Right ventricle myocardium inferior (tissue), 1 donor: ENCODE measurements around the gene TSTD1. TPM values are rescaled to one million over a fixed set of nuclear protein-coding genes. Genes with fewer than 3 reads are reported as not detected.
"Not testable (repeated sequence)": the region's sequence is repeated elsewhere in the genome, so short reads cannot be mapped to it uniquely, and the experiment has no call there.

Experiments
- ATAC-seq: fragments of 200-7000 bp; cut with Tn5 transposase; one replicate; pipeline ENCODE4 v1.9.1; 2020; ENCODE audit warnings: mild to moderate bottlenecking, moderate library complexity
- DNase-seq: peaks from one replicate; pipeline ENCODE4 v3.0.0; 2021; ENCODE audit errors: missing footprints
- intact Hi-C: fragments of 100-400 bp; cut with DNase I; formaldehyde crosslinking; loops from one replicate; pipeline ENCODE4 v1.11.0; 2022
- total RNA-seq: library from RNA; stranded (reverse); fragmentation: NEBNext Ultra II Directional; extraction: Animal tissue kit (Norgen Biotek cat#: 25700); gene quantifications from one replicate; pipeline ENCODE4 v1.2.1, GENCODE V29; 2021
- donor health status: DM: no; HTN: yes; CAD: no; lungs with severe emphysema.

The TSTD1 gene
- total RNA-seq, 1 donor from 2014 or later = 10.5 TPM

DNA sequence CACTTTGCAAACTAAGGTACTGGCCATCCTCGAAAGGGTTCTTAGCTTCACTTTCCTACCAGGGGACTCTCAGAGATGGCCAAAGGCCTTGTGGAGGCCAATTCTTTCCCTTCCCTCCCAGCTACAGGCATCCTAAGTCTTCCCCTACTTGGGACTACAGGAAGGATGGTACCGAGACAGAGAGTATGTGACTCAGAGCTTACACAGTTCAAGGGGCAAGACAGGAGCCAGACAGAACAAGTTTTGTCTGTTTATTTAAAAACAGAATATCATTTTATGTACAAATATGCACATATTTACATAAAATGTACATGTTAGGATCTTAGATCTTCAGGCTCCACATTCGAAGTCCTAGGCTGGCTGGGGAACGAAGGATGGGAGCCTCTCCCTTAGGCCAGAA lies 32.0 kb upstream of the TSTD1 start:
- ATAC-seq (no peak), DNase-seq (no peak)
- intact Hi-C loops = no loop called here

DNA sequence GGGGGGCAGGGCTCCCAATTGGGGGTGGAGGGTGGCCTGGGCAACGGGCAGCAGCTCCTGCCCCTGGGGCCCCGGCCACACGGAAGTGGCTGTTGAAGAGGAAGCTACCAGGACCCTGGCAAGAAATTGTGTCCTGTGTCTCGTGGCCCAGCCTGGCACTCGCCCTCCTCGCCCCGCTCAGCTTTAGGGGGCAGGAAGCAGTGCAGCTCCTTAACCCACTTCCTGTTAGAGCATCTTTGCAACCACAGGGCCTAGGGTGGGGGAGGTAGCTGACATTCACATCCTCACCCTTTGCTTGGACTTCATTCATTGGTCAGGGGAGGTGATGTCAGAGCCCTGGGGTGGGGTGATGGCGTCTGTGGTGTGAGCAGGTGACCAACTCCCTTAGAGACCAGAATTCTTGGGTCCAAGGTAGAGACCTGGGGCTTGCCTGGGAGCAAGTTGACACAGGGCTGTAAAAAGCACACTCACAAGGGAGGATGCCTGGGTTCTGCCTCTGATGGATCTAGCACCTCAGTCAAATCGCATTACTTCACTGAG lies 31.0 kb upstream of the TSTD1 start, which contains the start of gene ARHGAP30:
ARHGAP30 (minus strand) TSS at position 161 of the 540 bp plus-strand sequence. CDS start 267 bp downstream, outside the sequence.
- intact Hi-C loops = no loop called here
- ATAC-seq = peak; percentile 56
- DNase-seq = peak; percentile 92

DNA sequence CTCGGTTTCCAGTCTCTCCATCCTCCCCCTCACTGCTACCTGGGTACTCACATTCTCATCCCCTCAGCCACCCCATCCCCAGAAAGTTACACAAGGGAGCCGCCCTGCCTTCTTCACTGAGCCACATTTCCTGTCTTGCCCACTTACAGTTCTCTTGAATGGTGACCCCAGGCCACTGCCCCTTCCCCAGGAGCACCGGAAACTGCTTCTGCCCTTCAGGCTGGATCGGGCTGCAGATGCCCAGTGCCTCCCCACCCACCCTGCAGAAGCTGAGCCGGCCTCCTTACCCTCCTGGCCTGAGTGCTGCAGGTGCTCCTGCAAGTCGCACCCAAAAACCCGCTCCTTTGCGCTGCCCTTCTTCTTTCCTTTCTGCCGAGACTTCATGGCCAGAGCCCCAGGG lies 30.5 kb upstream of the TSTD1 start:
- intact Hi-C loops = no loop called here
- no peak for DNase-seq
- ATAC-seq = no peak

DNA sequence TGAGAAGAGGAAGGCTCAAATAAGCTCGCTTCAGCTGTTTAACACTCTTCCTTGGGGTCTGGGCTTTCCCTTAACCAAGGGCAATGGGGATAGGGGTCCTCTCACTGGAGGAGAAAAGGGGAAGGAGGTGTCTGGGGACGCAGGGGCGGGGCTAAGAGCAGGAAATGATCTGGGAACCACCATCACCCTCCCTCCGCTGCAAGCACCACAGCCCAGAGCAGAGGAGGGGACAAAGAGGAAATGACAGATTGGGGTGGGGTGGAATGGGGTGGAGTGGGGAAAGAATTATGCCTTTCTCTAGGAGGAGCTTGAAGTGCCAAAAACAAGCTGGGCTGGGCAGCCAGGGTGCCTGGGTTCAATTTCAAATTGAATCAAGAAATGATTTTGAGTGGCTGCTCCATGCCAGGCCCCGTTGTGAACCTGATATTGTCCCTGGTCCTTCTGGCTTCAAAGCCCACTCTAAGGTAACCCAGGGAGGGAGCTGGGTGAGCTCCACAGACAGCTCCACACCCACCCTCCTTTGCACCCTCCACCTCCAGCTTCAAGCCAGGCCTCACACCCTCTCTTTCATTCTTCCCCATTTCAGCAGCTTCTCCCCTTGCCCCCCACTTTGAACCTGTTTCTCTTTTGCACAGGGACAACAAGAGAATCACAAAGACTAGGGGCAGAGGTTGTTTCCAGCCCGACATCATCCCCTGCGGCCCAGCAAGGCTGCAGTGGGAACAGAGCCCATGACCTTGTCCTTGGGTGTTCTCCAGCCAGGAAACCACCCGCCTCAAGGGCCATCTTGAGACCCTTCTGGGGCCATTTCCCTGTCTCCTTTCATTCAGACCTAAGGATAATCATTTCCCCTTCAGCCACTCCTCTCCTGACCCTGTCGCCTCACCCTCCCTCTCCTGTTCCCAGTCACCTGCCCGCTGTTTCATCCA lies 29.8 kb upstream of the TSTD1 start:
- intact Hi-C loops = no loop called here
- ATAC-seq (peak; percentile 73), DNase-seq (peak; percentile 87)

DNA sequence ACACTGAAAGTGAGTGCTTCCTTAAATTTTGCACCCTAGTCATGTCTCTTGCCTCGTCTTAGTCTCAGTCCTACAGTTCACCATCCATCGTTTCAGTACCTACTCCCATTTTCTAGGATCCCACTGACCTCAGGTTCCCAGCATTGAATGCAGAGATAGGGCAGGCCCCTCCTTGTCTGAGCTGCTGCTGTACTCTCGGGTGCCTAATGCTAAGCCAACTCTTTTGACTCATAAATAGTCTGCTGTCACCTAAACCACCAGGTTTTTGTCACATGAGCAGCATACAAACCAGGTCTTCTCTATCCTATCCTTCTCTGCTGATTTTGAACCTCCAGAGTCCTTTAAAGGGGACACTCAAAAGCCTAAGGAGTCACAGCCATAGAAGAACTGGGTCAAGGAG lies 27.9 kb upstream of the TSTD1 start:
- no peak for ATAC-seq
- intact Hi-C loops = no loop called here
- no peak for DNase-seq

DNA sequence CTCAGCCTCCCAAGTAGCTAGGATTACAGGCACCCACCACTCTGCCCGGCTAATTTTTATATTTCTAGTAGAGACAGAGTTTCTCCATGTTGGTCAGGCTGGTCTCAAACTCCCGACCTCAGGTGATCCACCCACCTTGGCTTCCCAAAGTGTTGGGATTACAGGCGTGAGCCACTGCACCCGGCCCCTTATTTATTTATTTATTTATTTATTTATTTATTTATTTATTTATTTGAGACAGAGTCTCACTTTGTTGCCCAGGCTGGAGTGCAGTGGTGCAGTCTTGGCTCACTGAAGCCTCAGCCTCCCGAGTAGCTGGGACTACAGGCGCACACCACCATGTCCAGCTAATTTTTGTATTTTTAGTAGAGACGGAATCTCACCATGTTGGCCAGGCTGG lies 26.9 kb upstream of the TSTD1 start:
- ATAC-seq, intact Hi-C loops, DNase-seq: not testable (repeated sequence)

DNA sequence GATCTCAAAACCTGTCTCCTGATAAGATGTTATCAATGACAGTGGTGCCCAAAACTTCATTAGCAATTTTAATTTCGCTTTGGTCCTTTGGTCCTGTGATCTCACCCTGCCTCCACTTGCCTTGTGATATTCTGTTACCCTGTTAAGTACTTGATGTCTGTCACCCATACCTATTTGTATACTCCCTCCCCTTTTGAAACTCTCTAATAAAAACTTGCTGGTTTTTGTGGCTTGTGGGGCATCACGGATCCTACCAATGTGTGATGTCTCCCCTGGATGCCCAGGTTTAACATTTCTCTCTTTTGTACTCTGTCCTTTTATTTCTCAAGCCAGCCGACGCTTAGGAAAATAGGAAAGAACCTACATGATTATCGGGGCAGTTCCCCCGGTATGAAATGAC lies 25.2 kb upstream of the TSTD1 start:
- intact Hi-C loops, DNase-seq, ATAC-seq: not testable (repeated sequence)

DNA sequence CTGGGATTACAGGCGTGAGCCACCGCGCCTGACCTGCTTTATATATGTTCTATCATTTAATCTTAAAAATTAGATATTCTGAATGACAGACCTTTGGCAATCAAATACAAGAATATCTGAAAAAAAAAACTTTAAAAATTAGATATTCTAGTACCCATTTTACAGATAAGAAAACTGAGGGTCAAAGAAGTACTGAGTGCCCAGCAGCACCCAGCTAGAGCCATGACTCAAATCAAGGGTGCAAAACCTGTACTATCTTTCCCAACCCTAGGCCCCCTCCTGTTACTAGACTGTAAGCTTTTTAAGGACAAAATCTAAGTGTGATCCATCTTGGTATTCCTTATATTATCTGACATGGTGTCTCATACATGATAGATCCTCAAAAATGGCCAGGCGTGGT lies 22.7 kb upstream of the TSTD1 start:
- intact Hi-C loops = no loop called here
- ATAC-seq = no peak
- no peak for DNase-seq

DNA sequence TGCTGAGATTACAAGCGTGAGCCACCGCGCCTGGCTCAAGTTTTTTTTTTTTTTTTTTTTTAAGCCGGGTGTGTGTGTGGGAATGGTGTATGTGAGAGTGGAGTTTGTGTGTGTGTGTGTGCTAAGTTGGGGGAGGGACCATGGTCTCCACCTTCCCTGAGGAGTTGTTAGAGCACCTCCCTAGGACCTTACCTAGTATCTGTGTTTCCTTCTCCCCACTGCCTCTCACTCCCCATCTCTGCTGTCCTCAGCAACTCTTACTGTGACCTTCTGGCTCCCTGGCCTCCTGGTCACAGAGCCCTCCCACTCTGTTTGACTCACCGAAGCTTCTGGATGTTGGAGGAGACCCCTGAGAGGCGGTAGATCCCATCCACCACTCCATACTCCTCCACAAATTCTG lies 20.5 kb upstream of the TSTD1 start:
- ATAC-seq (no peak), DNase-seq (no peak)
- intact Hi-C loops = no loop called here

DNA sequence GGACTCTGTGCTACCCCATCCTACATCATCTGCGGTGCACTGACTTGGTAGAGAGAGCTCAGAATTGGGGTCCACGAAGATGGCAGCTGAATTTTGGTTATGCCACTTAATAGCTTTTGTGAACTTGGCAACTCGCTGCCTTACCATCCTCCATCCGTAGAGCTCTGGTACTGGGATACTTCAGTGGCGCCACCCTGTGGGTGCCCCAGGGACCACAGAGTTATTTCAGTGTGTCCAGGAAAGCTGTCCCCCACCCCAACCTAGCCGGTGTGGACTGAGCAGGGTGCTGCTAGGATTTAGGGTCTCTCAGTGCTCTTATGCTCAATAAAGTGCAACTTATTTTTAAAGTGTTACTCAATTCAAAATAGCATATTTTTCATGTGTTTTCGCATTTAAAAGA lies 16.0 kb upstream of the TSTD1 start:
- intact Hi-C loops = no loop called here

DNA sequence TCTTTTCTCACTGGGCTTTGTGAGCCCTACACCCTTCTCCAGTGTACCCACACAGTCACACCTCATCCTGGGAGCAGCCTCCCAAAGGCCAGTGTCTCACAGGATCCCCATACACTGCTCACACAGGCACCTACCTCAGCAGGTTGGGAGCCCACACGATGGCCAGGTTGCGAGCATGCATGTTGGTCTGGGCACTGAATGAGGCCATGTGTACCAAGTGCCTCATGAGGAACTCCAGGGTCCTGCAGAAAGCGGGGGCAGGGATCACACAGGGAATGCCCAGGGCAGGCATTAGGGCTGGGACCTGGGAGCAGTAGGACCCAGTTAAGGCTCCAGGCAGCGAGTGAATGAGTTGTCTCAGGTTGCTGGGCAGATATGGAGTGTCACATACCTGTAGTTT lies 15.5 kb upstream of the TSTD1 start:
- no peak for DNase-seq
- intact Hi-C loops = no loop called here
- ATAC-seq = no peak

More for the DNA sequence above, 16.0 kb upstream of the TSTD1 start:
- ATAC-seq (no peak), DNase-seq (no peak)

DNA sequence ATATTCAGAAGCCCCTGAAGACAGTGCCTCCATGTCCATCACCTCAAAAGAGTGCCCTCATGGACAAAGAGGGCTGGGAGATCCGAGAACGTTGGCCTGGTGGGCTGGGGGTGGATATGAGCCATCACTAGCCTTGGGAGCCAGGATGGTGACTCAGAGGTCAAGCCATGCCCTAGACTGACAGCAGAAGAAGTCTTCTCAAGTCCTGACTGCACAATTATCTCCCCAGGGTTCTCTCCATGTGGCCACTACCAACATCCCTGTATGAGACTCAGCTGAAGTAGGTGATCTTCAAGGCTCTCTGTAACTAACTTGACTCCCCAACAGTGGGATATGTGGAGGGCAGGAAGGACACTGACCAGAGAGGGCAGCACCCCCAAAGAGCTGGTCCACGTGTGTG lies 14.1 kb upstream of the TSTD1 start:
- intact Hi-C loops = no loop called here
- DNase-seq (no peak), ATAC-seq (no peak)

DNA sequence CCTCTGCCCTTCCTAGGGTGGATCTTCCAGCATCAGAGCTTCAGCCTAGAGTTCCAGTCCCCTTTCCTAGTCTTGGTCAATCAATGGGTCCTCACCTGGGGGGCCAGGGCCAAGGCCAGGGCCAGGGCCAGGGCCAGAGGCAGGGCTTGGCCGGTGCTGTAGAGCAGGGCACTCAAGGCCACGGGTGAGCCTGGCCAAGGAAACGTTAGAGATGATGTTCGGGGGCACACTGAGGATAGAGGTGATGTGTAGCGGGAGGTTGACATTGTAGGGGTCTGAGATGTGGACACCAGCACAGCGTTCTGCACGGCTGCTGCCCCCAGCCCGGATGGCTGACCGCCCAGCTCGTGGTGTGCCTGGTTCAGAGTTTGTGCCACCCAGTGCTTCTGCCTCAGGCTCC lies 12.5 kb upstream of the TSTD1 start:
- no peak for ATAC-seq
- intact Hi-C loops = no loop called here
- DNase-seq = no peak

DNA sequence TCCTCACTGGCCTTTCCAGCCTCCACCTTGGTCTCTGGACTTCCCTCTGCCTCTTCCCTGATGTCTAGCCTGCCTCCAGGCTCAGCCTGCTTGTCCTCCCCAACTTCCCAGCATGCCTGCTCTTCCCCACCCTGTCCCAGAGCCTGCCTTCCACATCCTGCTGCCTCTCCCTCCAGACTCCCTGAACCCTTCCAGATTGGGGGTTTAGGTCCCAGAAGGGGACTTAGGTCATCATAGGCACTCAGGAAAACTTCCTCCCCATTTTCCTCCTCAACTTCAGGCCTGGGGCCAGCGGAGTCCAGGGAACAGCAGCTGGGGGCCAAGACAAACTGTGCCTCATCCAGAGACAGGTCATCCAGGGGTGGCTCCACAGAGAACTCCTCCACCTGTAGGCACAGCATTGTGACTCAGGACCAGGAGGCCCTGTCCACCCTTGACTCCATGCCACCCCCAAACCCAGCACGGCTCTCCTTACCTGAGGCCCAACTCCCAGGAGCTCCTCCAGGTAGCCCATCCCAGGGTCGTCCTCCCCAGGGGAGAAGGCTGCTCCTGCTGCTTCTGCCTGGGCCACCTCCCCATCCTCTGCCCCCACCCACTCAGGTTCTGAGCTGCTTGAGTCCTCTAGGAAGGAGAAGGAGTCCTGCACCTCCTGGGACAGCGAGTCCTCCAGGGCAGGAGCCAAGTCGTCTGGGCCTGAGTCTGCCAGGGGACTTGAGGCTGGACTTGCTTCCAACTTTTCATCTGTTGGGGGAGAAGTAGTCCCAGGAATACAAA lies 10.4 kb upstream of the TSTD1 start:
- ATAC-seq (no peak), DNase-seq (no peak)
- intact Hi-C loops = loop anchor here (5.0 kb wide), 1 partner anchor 83 kb away; the partner anchor contains the start of gene DEDD

DNA sequence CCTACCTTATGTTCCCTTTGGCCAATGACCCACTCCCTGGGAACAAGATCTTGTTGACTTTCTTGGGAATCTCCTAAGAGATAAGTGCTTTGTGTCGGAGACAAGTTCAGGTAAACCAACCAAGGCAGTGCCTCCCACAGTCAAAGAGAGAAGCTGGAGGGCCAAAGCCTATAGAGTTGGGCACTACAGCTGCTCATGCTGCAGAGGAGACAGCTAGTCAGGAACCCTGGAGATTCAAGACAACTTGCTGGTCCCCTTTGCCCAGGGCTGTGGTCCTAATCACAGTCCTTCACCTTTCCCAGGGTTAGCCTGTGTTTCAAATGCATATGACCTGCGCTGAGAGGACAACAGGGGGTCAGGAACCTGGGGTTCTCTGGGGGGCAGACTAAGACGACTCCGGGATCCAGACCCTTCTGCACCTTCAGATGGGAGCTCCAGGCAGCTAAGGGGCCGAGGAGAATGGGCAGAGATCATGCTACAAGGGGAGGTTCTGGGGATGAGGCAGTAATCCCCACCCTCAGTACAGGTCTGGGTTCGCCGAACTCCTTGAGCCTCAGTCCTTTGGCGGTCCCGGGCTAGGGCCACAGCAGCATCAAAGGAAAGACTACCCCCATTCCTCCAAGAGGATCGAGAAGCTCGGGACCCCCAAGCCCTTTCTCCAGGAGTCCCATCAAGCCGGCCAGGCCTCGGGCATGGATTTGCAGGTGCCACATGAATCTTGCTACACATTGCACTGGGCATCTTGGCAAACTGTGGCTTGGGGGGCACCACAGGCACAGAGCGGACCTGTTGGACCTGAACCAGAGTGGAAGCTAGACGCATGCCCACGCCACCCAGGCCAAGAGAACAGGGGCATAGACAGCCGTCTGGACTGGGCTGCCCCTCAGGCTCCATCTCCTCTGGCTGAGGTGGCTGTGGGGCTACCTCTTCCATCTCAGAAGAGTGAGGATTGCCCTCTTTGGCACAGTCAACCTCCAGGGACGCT lies 9.0 kb upstream of the TSTD1 start:
- intact Hi-C loops = loop anchor here (5.0 kb wide), 1 partner anchor 85 kb away; the partner anchor contains the start of gene DEDD
- DNase-seq = no peak

DNA sequence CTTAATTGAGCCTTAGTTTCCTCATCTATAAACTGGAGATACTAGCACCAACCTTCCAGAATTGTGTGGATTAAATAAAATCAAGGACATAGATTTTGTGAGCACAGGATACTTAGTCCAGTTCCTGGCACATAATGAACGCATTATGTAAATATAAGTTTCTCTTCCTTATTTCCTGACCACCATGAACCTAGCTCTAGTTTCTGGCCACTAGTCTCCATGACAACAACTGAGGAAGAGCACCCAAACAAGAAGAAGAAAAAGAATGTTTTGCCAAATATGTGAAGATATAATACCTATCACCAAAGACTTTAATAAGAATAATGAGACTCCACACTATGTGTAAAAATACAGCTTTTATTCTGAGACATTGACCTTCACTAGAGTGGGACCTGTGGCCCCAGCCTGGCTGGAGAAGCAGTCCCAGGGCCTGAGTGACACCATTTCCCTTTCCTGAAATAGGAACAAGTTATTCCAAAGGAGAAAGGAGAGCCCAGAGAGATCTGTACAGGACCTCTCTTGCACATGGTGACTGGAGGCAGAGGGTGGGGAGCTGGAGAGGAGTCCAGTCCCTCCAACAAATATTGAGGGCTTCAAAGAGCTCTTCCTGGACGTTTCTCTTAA lies 8.0 kb upstream of the TSTD1 start:
- intact Hi-C loops = loop anchor here (1.0 to 5.0 kb wide), 2 partner anchors 51 to 86 kb away; partner anchors contain the start of gene DEDD
- ATAC-seq = no peak
- no peak for DNase-seq

More for the DNA sequence above, 9.0 kb upstream of the TSTD1 start:
- no peak for ATAC-seq

DNA sequence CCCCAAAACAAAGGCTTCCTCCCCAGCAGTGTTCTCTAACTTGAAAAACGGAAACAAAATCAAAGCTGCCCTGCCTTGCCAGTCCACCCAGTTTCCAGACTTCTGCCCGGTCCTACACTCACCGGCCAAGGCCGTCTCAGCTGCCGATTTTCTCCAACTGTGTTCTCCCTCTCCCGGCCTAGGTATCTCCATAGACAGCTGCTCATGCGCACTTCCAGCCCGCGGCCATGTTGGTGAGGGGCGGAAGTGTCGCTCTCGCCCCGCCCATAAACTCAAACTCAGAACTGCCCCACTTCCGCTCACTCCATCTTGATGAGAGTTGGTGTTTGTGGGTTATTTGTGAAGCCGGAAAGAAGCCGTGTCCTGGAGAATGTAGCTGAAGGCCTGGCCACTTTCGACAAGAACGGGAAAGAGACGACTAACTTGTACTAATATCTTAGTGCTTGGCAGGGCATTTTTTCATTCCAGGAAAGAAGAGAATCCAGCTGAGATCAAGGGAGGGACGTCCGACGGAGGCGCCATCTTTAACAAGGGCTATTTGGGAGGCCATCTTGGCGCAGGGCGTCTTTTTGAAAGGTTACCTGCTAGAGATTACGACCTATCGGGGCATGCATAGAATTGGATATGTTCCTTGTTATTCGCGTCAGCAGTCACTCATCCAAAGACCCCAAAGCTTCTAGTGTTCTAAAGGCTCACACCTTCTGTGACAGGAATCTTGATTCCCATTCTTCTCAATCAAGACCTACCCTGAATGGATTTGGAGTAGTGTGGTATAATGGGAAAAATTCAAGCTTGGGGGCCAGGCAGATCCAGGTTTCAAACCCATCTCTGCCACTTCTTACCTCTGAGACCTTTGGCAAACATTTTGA lies 7.2 kb upstream of the TSTD1 start, which contains the start of gene USF1:
USF1 (minus strand) TSS at position 242 of the 869 bp plus-strand sequence. CDS start 2,702 bp downstream, outside the sequence.
- ATAC-seq (peak; percentile 98), DNase-seq (peak; percentile 96)
- intact Hi-C loops = loop anchor here (1.0 to 5.0 kb wide), 3 partner anchors 49 to 86 kb away; partner anchors contain the start of gene DEDD
